Cardiac fibroblast (primary cell): ENCODE data around the gene STIM1.

ENCODE experiments used
- DNase-seq, 2 donors: peaks; one replicate each; pipeline versions ENCODE4 v3.0.0 to v3.0.0-alpha.2; 2010; ENCODE audit warnings: low read depth in 2 of 2
- H3K4me3 ChIP-seq, 2 donors: replicated peaks in 1 of 2; 1 replicate in 1 of 2; 2 replicates in 1 of 2; pipeline ENCODE4 v1.5.1; 2011; ENCODE audit warnings: low read depth in 2 of 2, low read length in 2 of 2, mild to moderate bottlenecking in 2 of 2, moderate library complexity in 1 of 2
- CTCF ChIP-seq: IDR thresholded peaks from one replicate; pipeline ENCODE4 v1.5.1; 2011; ENCODE audit warnings: low read depth, mild to moderate bottlenecking, low read length, inconsistent platforms

STIM1 gene

GRCh38 chr11:4019891-4020290 lies 164.4 kb downstream of the STIM1 start:
- no peak overlapping the region for H3K4me3 ChIP-seq
- TF ChIP-seq CTCF = no peak
- no peak for DNase-seq

- DNase-seq = no peak
- TF ChIP-seq CTCF = no peak
These were observed 167.2 kb downstream of the STIM1 start for GRCh38 chr11:4022669-4023068.

GRCh38 chr11:4025248-4025966 lies 169.9 kb downstream of the STIM1 start:
- peak; percentile 77 to 94 for DNase-seq
- TF ChIP-seq CTCF = no peak
- no peak overlapping the region for H3K4me3 ChIP-seq

More at GRCh38 chr11:4022669-4023068, 167.2 kb downstream of the STIM1 start:
- H3K4me3 ChIP-seq = no peak overlapping the region

- DNase-seq = peak; percentile 48 to 86
- no peak overlapping the region for H3K4me3 ChIP-seq
- TF ChIP-seq CTCF = no peak
These were observed 170.5 kb downstream of the STIM1 start for GRCh38 chr11:4025967-4026324.

- no peak overlapping the region for H3K4me3 ChIP-seq
- TF ChIP-seq CTCF = no peak
- DNase-seq = no peak
These were observed 170.9 kb downstream of the STIM1 start for GRCh38 chr11:4026389-4026788.

GRCh38 chr11:4027746-4028145 lies 172.3 kb downstream of the STIM1 start:
- no peak for DNase-seq
- no peak overlapping the region for H3K4me3 ChIP-seq
- TF ChIP-seq CTCF = no peak

GRCh38 chr11:4030197-4030596 lies 174.7 kb downstream of the STIM1 start:
- no peak for TF ChIP-seq CTCF
- no peak overlapping the region for H3K4me3 ChIP-seq
- DNase-seq = no peak
